Muscle layer of duodenum (tissue), 2 donors: ENCODE data around the gene TCF7L1.
A peak's percentile ranks its signal among the peaks of the same experiment; 100 is the strongest.

Experiments used
- H3K27ac ChIP-seq: one replicate; pipeline ENCODE4 v1.7.0; 2013; ENCODE audit warnings: mild to moderate bottlenecking, low read length
- H3K27me3 ChIP-seq: one replicate; pipeline ENCODE4 v1.7.0; 2013; ENCODE audit warnings: low read depth, mild to moderate bottlenecking, control low read depth, low read length
- H3K36me3 ChIP-seq, 2 donors: one replicate each; pipeline ENCODE4 v1.7.0; 2013; ENCODE audit warnings: low read length in 2 of 2, control low read depth in 1 of 2, mild to moderate bottlenecking in 1 of 2; ENCODE audit not compliant: insufficient read depth in 2 of 2, control insufficient read depth in 1 of 2
- H3K4me1 ChIP-seq, 2 donors: one replicate each; pipeline ENCODE4 v1.7.0; 2013; ENCODE audit warnings: low read length in 2 of 2, mild to moderate bottlenecking in 2 of 2, control low read depth in 1 of 2, moderate library complexity in 1 of 2; ENCODE audit not compliant: insufficient read depth in 2 of 2, control insufficient read depth in 1 of 2
- H3K4me3 ChIP-seq, 2 donors: one replicate each; pipeline ENCODE4 v1.7.0; 2013; ENCODE audit warnings: low read length in 2 of 2, low read depth in 1 of 2, mild to moderate bottlenecking in 1 of 2
- H3K9me3 ChIP-seq, 2 donors: one replicate each; pipeline ENCODE4 v1.7.0; 2013; ENCODE audit warnings: low read length in 2 of 2, control low read depth in 1 of 2, mild to moderate bottlenecking in 1 of 2; ENCODE audit not compliant: control insufficient read depth in 1 of 2
- donor health status: healthy.

TCF7L1 gene

GRCh38 chr2:85133751-85134254 is 611 bp downstream of the TCF7L1 start:
- peak overlapping the region; percentile 55 to 77 for H3K4me3 ChIP-seq
- H3K4me1 ChIP-seq: peaks cover 5 to 39% of the 10 kb centered on the region in 2 donors
- H3K27ac ChIP-seq: no peak overlapping the region
- H3K27me3 ChIP-seq: peaks cover 3% of the 10 kb centered on the region
- no peaks in the 10 kb centered on the region for H3K36me3 ChIP-seq
- no peaks in the 10 kb centered on the region for H3K9me3 ChIP-seq

GRCh38 chr2:85134255-85134895 is 1.2 kb downstream of the TCF7L1 start:
- H3K27ac ChIP-seq: no peak overlapping the region
- H3K4me3 ChIP-seq: peak overlapping the region; percentile 55 to 77
- H3K4me1 ChIP-seq: peaks cover 5 to 39% of the 10 kb centered on the region in 2 donors

GRCh38 chr2:85134896-85135659 is 1.9 kb downstream of the TCF7L1 start:
- H3K36me3 ChIP-seq: no peaks in the 10 kb centered on the region
- peaks cover 5 to 39% of the 10 kb centered on the region in 2 donors for H3K4me1 ChIP-seq
- H3K27ac ChIP-seq: no peak overlapping the region
- H3K27me3 ChIP-seq: peaks cover 3% of the 10 kb centered on the region
- peak overlapping the region; percentile 55 to 77 for H3K4me3 ChIP-seq
- H3K9me3 ChIP-seq: no peaks in the 10 kb centered on the region

More at GRCh38 chr2:85134255-85134895, 1.2 kb downstream of the TCF7L1 start:
- H3K36me3 ChIP-seq: no peaks in the 10 kb centered on the region
- H3K27me3 ChIP-seq: peaks cover 3% of the 10 kb centered on the region
- no peaks in the 10 kb centered on the region for H3K9me3 ChIP-seq

GRCh38 chr2:85135660-85135914 is 2.4 kb downstream of the TCF7L1 start:
- peaks cover 5 to 39% of the 10 kb centered on the region in 2 donors for H3K4me1 ChIP-seq
- no peaks in the 10 kb centered on the region for H3K36me3 ChIP-seq
- H3K9me3 ChIP-seq: no peaks in the 10 kb centered on the region
- H3K27ac ChIP-seq: no peak overlapping the region
- H3K4me3 ChIP-seq: peak overlapping the region in 1 of 2 donors; percentile 77
- peaks cover 3% of the 10 kb centered on the region for H3K27me3 ChIP-seq

- Histone ChIP-seq H3K9me3 (no peaks in the 10 kb centered on the region), H3K4me1 (peaks cover 5 to 32% of the 10 kb centered on the region in 2 donors), H3K27ac (no peak overlapping the region), H3K36me3 (peaks cover 0 to 7% of the 10 kb centered on the region in 2 donors), H3K27me3 (peaks cover 3% of the 10 kb centered on the region), H3K4me3 (no peak overlapping the region)
These were observed 4.0 kb downstream of the TCF7L1 start for GRCh38 chr2:85137156-85137555.

GRCh38 chr2:85143463-85144082 is 10.4 kb downstream of the TCF7L1 start:
- no peak overlapping the region for H3K4me3 ChIP-seq
- H3K4me1 ChIP-seq: peaks cover 0 to 7% of the 10 kb centered on the region in 2 donors
- H3K36me3 ChIP-seq: peaks cover 0 to 7% of the 10 kb centered on the region in 2 donors
- H3K27ac ChIP-seq: no peak overlapping the region
- no peaks in the 10 kb centered on the region for H3K9me3 ChIP-seq
- H3K27me3 ChIP-seq: no peaks in the 10 kb centered on the region

GRCh38 chr2:85145116-85145820 is 12.1 kb downstream of the TCF7L1 start:
- Histone ChIP-seq H3K36me3 (peaks cover 0 to 7% of the 10 kb centered on the region in 2 donors), H3K27ac (no peak overlapping the region), H3K27me3 (no peaks in the 10 kb centered on the region), H3K9me3 (no peaks in the 10 kb centered on the region), H3K4me3 (no peak overlapping the region), H3K4me1 (peaks cover 0 to 7% of the 10 kb centered on the region in 2 donors)

- peaks cover 0 to 9% of the 10 kb centered on the region in 2 donors for H3K4me1 ChIP-seq
- H3K4me3 ChIP-seq: no peak overlapping the region
- no peaks in the 10 kb centered on the region for H3K9me3 ChIP-seq
- no peaks in the 10 kb centered on the region for H3K36me3 ChIP-seq
- H3K27ac ChIP-seq: no peak overlapping the region
- no peaks in the 10 kb centered on the region for H3K27me3 ChIP-seq
These were observed 15.0 kb downstream of the TCF7L1 start for GRCh38 chr2:85148190-85148589.

- no peaks in the 10 kb centered on the region for H3K36me3 ChIP-seq
- no peaks in the 10 kb centered on the region for H3K27me3 ChIP-seq
- H3K9me3 ChIP-seq: no peaks in the 10 kb centered on the region
- peaks cover 0 to 12% of the 10 kb centered on the region in 2 donors for H3K4me1 ChIP-seq
- no peak overlapping the region for H3K27ac ChIP-seq
- no peak overlapping the region for H3K4me3 ChIP-seq
These were observed 17.8 kb downstream of the TCF7L1 start for GRCh38 chr2:85151026-85151425.

- Histone ChIP-seq H3K36me3 (no peaks in the 10 kb centered on the region), H3K27me3 (no peaks in the 10 kb centered on the region), H3K4me1 (peaks cover 0 to 27% of the 10 kb centered on the region in 2 donors), H3K27ac (no peak overlapping the region), H3K4me3 (no peak overlapping the region), H3K9me3 (no peaks in the 10 kb centered on the region)
These were observed 19.7 kb downstream of the TCF7L1 start for GRCh38 chr2:85152895-85153294.
